Sigmoid colon (tissue), 4 donors: ENCODE measurements around the gene PLCD1.

ENCODE experiments used
- CTCF ChIP-seq, 4 experiments: fragments of 450-650 bp in 3 of 4; fragments of 200-600 bp in 1 of 4; IDR thresholded peaks; one replicate each; pipeline ENCODE4 v1.5.1; 2016 to 2019; ENCODE audit warnings: antibody characterized with exemption in 4 of 4, mild to moderate bottlenecking in 3 of 4, moderate library complexity in 2 of 4
- EP300 ChIP-seq, 4 donors: sonication (generic); formaldehyde crosslinking; IDR thresholded peaks; one replicate each; pipeline ENCODE4 v1.6.1; 2017; ENCODE audit warnings: antibody characterized with exemption in 4 of 4
- POLR2A ChIP-seq, 2 donors: fragments of 450-650 bp; IDR thresholded peaks; one replicate each; pipeline ENCODE4 v1.6.1; 2016; ENCODE audit warnings: antibody characterized with exemption in 2 of 2, mild to moderate bottlenecking in 2 of 2, moderate library complexity in 2 of 2
- POLR2AphosphoS5 ChIP-seq, 4 donors: sonication (generic); formaldehyde crosslinking; IDR thresholded peaks; one replicate each; pipeline ENCODE4 v1.6.1; 2017; ENCODE audit warnings: antibody characterized with exemption in 4 of 4

GRCh38 chr3:38006445-38006995 is 22.9 kb downstream of the PLCD1 start:
- TF ChIP-seq POLR2A (IDR thresholded peaks at IDR 0.05) (no peak), CTCF (IDR thresholded peaks at IDR 0.05) (no peak), POLR2AphosphoS5 (IDR thresholded peaks at IDR 0.05) (no peak), EP300 (IDR thresholded peaks at IDR 0.05) (no peak)
